Measurements from ENCODE around the gene SPRR5. TPM values are rescaled to one million over a fixed set of nuclear protein-coding genes. Genes with fewer than 3 reads are reported as not detected.

Gene SPRR5
- total and polyA plus RNA-seq, 3 donors from 2014 or later, result not detected

- no peak overlapping the region for H3K4me3 ChIP-seq
- WGBS, 2 donors, result 92 to 98% methylated on average over 6 of the region's 6 CpGs
- intact Hi-C loops (cut with DNase I; ENCODE audit: low total_unique reads), result no loop called here
- TF ChIP-seq POLR2A (IDR thresholded peaks at IDR 0.05), result no peak
- no peak for TF ChIP-seq CTCF (IDR thresholded peaks at IDR 0.05)
- no peak overlapping the region for H3K27ac ChIP-seq
- no peaks in the 10 kb centered on the region for H3K36me3 ChIP-seq (ENCODE audit: low read depth, missing control alignments)
- no peaks in the 10 kb centered on the region for H3K27me3 ChIP-seq
- no peak for DNase-seq
- H3K9me3 ChIP-seq, result no peaks in the 10 kb centered on the region
- no peaks in the 10 kb centered on the region for H3K4me1 ChIP-seq
Measured at GRCh38 chr1:152954436-152954835, 7.4 kb downstream of the SPRR5 start.

GRCh38 chr1:152957561-152957960 lies 10.6 kb downstream of the SPRR5 start:
- H3K36me3 ChIP-seq (ENCODE audit: low read depth, missing control alignments), result no peaks in the 10 kb centered on the region
- no peak for TF ChIP-seq CTCF (IDR thresholded peaks at IDR 0.05)
- no peak for TF ChIP-seq POLR2A (IDR thresholded peaks at IDR 0.05)
- no peak overlapping the region for H3K4me3 ChIP-seq
- H3K4me1 ChIP-seq, result no peaks in the 10 kb centered on the region
- H3K27me3 ChIP-seq, result no peaks in the 10 kb centered on the region
- H3K27ac ChIP-seq, result no peak overlapping the region
- 88 to 97% methylated on average over 3 of the region's 3 CpGs for WGBS, 2 donors
- intact Hi-C loops (cut with DNase I; ENCODE audit: low total_unique reads), result no loop called here
- H3K9me3 ChIP-seq, result no peaks in the 10 kb centered on the region
- no peak for DNase-seq

GRCh38 chr1:152959273-152959672 lies 12.3 kb downstream of the SPRR5 start:
- WGBS, 2 donors, result 82 to 95% methylated on average over 3 of the region's 3 CpGs
- no peak for TF ChIP-seq POLR2A (IDR thresholded peaks at IDR 0.05)
- no peak for TF ChIP-seq CTCF (IDR thresholded peaks at IDR 0.05)
- Histone ChIP-seq H3K27ac (no peak overlapping the region), H3K9me3 (no peaks in the 10 kb centered on the region), H3K36me3 (ENCODE audit: low read depth, missing control alignments) (no peaks in the 10 kb centered on the region), H3K27me3 (no peaks in the 10 kb centered on the region), H3K4me3 (no peak overlapping the region), H3K4me1 (no peaks in the 10 kb centered on the region)
- DNase-seq, result no peak
- intact Hi-C loops (cut with DNase I; ENCODE audit: low total_unique reads), result no loop called here

GRCh38 chr1:152959801-152960451 lies 12.9 kb downstream of the SPRR5 start:
- Histone ChIP-seq H3K27me3 (no peaks in the 10 kb centered on the region), H3K27ac (no peak overlapping the region), H3K36me3 (ENCODE audit: low read depth, missing control alignments) (no peaks in the 10 kb centered on the region), H3K9me3 (no peaks in the 10 kb centered on the region), H3K4me3 (no peak overlapping the region), H3K4me1 (no peaks in the 10 kb centered on the region)
- intact Hi-C loops (cut with DNase I; ENCODE audit: low total_unique reads), result no loop called here
- DNase-seq, result no peak
- 92 to 95% methylated on average over 10 of the region's 10 CpGs for WGBS, 2 donors
- TF ChIP-seq POLR2A (IDR thresholded peaks at IDR 0.05) (no peak), CTCF (IDR thresholded peaks at IDR 0.05) (no peak)

- Histone ChIP-seq H3K27ac (no peak overlapping the region), H3K9me3 (no peaks in the 10 kb centered on the region), H3K4me1 (no peaks in the 10 kb centered on the region), H3K36me3 (ENCODE audit: low read depth, missing control alignments) (no peaks in the 10 kb centered on the region), H3K4me3 (no peak overlapping the region), H3K27me3 (no peaks in the 10 kb centered on the region)
- no peak for DNase-seq
- 83 to 88% methylated on average over 9 to 10 of the region's 10 CpGs for WGBS, 2 donors
- intact Hi-C loops (cut with DNase I; ENCODE audit: low total_unique reads), result no loop called here
- no peak for TF ChIP-seq POLR2A (IDR thresholded peaks at IDR 0.05)
- TF ChIP-seq CTCF (IDR thresholded peaks at IDR 0.05), result no peak
Measured at GRCh38 chr1:152960452-152961044, 13.5 kb downstream of the SPRR5 start.
